OCI-M2 (cell line): ENCODE measurements around the gene PIGZ.
"Not testable (repeated sequence)": the region's sequence is repeated elsewhere in the genome, so short reads cannot be mapped to it uniquely, and the experiment has no call there.

Experiments used
- DNase-seq: peaks from one replicate; lab custom pipeline; 2025; ENCODE audit not compliant: unreplicated experiment; lab: John Stamatoyannopoulos, UW

Gene PIGZ

DNA sequence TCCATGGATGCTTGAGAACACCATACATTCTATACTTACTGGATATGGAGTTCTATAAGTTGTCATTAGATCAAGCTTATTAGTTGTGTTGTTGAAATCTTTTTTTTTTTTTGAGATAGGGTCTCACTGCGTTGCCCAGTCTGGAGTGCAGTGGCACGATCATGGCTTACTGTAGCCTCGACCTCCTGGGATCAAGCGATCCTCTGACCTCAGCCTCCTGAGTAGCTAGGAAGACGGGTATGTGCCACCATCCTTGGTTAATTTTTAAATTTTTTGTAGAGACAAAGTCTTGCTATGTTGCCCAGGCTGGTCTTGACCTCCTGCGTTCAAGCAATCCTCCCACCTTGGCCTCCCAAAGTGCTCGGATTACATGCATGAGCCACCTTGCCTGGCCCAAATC lies 13.8 kb downstream of the PIGZ start:
- DNase-seq, result no peak

DNA sequence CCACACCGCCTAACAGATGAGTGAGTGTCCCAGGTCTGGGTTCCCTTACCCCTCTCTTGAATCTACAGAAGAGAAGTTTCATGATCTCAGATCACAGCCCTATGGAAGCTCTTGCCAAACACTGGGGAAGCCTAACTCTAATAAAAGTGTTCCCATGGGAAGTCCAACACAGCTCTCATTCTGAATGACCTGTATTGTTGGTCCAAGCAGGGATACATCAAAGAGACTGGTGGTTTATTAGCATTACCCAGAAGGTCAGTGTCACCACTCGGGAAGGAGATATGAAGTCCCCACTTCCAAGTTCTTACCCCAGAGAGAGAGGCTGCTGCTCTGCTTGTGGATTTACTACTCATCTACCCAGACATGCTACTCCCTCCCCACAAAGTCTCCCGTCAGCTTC lies 17.3 kb downstream of the PIGZ start:
- DNase-seq, result no peak

DNA sequence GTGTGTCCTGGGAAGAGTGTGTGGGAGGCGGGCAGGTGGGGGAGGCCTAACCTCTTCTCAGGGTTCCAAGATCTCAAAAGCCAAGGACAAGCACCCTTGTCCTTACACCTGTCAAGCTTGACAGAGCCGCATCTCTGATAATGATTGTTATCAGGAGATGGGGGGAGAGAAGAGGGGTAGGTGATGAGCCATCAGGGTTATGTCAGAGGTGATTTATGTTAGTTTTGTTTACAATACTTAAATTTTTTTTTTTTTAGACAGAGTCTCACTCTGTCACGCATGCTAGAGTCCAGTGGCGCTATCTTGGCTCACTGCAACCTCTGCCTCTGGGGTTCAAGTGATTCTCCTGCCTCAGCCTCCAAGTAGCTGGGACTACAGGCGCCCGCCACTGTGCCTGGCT lies 18.9 kb downstream of the PIGZ start:
- DNase-seq, result no peak

DNA sequence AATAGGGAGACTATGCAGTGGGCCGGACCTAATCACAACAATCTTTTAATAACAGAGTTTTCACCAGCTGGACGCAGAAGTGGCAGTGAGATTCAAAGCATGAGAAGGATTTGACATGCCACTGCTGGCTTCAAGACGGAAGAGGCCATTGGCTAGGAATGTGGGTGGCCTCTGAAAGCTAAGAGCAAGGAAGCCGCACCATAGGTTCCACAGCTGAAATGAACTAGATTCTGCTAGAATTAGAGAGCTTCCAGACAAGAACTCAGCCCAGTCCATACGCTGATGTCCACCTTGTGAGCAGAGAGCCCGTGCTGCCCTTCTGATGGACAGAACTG lies 19.4 kb downstream of the PIGZ start:
- DNase-seq, result no peak

DNA sequence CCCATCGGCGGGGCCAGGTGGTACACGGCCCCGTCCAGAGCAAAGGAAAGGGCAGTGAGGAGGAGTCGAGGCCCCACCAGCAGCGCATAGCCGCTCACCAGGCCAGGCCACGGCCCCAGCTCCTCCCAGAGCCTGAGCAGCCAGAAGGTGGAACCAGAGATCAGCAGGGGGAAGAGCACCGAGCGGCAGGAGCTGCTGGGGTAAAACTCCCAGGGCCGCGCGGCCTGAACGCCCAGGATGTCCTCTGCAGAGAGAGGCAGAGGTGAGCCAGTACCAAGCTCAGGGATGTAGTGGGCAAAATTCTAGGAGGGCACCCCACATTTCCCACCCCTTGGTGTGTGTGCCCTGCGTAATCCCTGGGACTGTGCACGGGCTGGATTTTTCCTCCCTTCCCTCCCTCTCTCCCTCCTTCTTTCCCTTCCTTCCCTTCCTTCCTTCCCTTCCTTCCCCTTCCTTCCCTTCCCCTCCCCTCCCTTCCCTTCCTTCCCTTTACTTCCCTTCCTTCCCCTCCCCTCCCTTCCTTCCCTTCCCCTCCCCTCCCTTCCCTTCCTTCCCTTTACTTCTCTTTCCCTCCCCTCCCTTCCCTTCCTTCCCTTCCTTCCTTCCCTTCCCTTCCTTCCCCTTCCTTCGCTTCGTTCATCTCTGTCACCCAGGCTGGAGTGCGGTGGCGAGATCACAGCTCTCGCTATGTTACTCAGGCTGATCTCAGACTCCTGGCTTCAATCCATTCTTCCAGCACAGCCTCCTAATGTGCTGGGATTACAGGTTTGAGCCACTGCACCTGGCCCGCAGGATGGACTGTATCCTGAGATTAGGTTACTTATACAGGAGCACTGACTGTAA lies 20.0 kb downstream of the PIGZ start:
- DNase-seq, result no peak

DNA sequence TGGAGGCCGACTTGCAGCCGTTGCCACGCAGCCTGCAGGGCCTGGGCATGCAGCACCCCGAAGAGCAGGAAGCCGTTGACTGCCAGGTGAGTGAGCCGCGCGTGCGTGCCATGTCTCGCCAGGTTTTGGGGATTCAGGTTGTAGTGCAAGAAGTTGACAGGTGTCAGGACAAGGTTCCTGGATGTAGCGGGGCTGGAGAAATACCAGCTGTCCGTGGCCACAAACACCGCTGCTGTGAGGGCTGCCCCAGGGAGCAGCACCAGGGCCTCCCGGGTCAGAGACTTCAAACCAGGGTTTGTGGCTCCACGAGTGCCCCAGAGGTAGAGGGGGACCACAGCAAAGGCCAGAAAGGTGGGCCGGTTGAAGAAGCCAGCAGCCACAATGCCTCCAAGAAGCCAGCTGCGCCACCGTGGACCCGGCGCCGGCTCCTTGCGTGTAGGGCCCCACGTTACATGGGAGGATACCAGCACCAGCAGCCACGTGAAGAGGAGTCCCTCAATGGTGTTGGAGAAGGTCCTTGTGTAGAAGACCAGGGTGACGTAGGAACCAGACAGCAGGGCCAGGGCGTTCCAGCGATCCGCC lies 20.7 kb downstream of the PIGZ start:
- DNase-seq, result no peak

DNA sequence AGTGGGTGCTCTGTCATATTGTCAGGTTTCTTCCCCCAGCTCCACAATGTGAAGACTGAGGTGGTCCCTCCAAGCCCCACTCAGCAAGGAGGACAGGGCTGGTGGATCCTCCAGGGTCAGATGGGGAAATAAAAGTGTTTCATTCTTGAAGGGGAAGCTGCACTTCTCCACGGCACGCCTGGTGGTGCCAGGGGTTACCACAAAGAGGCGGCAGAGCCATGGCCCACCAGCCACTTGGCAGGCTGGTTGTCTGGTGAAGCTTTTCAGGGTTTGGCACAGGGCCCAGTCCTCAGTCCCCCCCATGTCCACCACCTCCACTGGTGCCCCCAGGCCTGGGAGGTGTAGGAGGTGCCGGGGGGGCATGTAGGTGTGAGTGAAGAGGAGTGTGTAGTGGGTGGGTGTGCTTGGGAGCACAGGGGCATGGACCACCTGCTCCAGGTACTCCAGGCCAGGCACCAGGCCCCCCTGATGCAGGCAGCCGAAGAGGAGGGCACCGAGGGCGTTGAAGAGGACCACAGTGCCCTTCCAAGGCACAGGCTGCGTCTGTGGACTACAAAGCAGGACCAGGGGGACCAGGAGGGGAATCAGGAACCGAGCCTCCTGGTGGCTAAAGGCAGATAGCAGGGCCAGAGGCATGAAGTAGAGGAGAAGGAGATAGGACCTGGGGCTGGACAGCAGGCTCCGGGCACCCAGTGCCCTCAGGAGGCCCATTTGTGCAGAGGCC lies 21.3 kb downstream of the PIGZ start:
- no peak for DNase-seq

DNA sequence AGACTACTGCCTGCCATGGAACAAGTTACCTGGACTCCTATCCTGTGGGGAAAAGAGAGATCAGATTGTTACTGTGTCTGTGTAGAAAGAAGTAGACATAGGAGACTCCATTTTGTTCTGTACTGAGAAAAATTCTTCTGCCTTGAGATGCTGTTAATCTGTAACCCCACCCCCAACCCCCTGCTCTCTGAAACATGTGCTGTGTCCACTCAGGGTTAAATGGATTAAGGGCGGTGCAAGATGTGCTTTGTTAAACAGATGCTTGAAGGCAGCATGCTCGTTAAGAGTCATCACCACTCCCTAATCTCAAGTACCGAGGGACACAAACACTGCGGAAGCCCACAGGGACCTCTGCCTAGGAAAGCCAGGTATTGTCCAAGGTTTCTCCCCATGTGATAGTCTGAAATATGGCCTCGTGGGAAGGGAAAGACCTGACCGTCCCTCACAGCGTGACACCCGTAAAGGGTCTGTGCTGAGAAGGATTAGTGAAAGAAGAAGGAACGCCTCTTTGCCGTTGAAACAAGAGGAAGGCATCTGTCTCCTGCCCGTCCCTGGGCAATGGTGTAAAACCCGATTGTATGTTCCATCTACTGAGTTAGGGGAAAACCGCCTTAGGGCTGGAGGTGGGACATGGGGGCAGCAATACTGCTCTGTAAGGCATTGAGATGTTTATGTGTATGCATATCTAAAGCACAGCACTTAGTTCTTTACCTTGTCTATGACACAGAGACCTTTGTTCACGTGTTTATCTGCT lies 24.4 kb downstream of the PIGZ start:
- DNase-seq, result not testable (repeated sequence)

DNA sequence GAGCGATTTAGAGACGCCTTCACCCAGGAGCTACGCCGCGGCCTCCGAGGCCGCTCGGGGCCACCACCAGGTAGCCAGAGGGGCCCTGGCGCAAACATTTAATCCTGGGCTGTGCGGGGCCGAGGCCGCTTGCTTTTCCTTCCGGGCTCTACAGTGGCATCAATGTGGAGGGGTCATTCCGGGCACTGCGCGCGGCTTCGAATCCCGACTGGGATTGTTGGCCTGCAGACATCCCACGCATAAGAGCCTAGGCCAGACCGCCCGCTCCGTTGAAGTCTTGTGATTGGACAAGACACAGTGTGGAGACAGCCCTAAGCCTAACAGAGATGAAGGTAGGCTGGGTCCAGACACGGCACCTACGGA lies 25.7 kb downstream of the PIGZ start:
- DNase-seq, result no peak

DNA sequence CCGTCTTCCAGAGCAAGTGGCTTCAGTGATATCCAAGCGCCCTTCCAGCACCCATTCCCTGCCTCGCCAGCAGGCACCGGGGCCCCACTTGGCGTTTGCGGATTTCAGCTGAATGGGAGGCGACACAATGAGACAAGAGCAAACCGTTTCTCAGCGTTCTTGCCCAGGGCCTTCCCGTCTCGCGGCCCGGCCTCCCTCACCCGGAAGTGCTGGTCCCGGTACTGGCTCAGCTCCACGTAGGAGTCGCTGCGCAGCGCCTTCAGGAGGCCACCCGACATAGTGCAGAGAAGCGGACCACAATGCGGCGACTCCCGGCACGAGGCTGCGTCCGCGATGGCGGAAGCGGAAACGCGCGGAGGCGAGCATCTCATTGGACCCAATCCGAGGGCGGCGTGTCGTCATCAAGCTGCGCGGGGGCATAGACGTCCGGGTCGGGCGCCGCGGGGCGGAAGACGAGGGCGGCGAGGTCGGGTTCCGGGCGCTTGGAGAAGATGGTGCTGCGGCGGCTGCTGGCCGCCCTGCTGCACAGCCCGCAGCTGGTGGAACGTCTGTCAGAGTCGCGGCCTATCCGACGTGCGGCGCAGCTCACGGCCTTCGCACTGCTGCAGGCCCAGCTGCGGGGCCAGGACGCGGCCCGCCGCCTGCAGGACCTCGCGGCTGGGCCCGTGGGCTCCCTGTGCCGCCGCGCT lies 26.3 kb downstream of the PIGZ start, which contains the start of gene NCBP2:
Gene NCBP2 (minus strand): TSS at position 303 of the 689 bp plus-strand sequence. CDS start 25 bp downstream, at position 278.
- peak; percentile 61 for DNase-seq

DNA sequence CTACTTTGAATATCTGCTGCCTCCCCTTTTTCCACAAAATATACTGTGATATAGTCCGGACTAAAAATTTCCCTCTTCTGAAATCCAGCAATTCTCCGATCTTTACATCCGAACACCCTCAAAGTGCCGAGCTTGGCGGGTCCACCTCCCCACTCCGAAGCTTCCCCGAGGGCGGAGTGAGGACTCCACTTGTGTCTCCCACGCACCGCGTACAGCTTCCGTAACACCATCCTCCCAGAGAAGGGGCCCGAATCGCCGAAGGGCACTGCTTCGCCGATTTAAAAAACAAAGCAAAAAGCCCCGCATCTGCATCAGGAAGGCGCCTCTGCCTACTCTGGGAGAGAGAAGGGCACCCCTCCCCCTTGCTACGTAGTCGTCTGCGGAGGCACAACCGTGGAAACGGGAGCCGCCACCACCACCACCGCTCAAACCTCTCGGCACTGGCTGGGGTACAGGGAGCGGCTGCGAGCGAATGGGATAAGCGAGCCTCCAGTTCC lies 26.9 kb downstream of the PIGZ start:
- DNase-seq, result no peak

DNA sequence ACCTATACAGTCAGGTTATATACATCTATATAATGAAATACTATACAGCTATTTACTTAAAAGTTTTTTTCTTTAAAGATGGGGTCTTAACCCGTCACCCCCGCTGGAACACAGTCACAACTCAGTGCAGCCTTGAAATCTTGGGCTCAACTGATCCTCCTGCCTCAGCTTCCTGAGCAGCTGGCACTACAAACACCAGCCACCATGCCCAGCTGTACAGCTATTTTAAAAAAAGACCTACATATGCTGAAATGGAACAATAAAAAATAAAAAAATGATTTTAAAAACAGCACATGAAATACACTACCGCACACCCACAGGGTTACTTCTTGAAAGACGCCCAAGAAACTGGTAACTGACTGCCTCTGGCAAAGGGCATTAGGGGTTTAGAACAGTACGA lies 30.1 kb downstream of the PIGZ start:
- no peak for DNase-seq

DNA sequence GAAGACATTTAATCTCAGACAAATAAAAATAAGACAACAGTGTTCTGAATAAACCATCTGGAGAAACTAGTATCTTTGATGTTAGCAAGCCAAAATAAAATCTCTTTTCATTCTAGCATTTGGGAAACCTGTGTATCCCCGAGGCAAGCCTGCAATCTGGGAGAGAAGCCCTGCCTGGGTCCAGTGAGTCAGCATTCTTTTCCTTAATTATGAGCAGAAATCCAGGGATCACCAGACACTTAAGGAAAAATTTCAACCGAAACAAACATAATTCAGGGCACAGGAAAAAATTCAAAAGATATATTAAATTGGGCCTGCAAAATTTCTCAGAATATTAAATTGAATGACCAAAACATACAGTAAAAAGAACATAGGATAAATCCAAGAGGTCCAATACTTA lies 30.5 kb downstream of the PIGZ start:
- no peak for DNase-seq

DNA sequence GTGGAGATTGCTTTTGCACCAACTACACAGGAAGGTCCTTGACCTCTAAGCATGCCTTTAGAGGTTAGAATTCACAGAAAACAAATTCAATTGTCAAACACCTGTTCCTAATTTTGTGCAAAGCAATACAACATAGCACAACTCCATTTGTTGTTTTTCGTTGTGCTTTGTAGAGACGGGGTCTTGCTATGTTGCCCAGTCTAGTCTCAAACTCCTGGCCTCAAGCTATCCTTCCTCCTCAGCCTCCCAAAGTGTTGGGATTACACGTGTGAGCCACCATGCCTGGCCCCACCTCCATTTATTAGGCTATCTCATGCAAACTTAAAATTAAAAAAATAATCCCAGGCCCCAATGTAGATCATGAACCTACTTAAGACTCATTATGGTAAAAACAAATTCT lies 32.3 kb downstream of the PIGZ start:
- DNase-seq, result no peak

DNA sequence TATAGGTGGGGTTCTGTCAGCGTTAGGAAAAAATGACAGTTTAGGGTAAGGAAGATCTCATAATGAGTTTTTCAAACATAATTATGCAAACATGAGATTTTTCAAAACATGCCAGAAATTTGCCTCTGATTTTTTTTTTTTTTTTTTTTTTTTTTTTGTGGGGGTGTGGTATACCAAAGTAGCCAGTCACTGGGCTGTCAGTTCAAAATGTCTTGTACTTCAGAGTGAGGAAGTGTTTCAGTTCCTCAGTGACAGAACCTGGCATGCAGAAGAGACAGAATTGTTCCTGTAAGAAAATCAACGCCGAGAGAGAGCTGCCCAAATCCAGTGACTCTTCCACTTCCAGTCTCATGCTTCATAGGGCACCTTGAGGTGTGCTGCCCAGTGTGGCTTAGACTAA lies 36.0 kb downstream of the PIGZ start:
- no peak for DNase-seq

DNA sequence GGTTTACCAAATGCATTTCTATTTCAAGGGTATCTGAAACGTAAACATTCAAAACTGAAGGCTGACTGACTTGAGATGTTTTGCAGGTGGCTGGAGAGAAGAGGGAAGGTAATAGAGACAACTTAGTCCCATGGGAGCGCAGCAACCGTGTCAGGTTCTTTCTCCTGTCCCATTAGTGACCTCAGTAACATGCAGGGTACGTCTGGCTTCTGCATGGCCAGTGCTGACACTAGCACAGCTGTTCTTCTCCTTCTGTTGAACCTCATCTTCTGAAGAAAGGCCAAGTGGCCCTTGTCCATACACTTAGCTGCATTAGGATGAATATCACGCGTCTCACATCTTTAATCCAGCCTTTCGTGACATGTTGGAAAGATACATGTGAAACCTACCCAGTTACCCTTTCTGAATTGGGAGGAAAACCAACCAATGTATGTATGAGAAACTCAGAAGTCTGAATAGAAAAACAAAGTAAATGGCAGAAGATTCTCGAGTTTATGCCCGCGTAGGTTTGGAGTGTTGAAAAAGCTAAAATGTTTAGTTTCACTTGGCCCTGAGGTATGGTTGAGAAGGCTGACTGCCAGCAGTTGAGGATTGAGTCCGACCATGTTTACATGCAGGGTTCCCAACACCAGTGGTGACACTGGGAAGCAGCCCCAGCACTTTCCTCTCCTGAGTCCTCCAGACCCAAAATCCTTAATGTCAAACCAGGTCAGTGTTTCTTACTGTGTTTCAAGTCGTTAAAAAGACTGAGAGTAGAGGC lies 36.6 kb downstream of the PIGZ start:
- no peak for DNase-seq

DNA sequence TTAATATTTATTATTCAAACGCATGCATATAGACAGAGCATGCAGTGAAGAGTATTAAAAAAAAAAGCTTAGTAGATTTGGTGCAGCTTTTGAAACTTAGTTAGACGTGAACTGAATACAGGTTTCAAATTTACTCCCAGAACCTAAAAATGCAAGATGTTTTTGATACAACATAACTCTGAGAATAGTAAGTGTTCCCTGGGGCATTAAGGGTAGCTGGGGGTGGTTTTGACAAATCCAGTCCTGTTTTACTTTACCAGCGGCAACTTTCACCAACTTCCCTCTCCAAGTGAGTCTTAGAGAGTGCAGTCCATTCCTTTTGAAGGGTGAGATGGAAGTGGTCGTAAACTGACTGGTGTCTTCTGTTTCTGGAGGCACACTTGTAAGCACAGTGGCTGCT lies 37.5 kb downstream of the PIGZ start:
- no peak for DNase-seq

DNA sequence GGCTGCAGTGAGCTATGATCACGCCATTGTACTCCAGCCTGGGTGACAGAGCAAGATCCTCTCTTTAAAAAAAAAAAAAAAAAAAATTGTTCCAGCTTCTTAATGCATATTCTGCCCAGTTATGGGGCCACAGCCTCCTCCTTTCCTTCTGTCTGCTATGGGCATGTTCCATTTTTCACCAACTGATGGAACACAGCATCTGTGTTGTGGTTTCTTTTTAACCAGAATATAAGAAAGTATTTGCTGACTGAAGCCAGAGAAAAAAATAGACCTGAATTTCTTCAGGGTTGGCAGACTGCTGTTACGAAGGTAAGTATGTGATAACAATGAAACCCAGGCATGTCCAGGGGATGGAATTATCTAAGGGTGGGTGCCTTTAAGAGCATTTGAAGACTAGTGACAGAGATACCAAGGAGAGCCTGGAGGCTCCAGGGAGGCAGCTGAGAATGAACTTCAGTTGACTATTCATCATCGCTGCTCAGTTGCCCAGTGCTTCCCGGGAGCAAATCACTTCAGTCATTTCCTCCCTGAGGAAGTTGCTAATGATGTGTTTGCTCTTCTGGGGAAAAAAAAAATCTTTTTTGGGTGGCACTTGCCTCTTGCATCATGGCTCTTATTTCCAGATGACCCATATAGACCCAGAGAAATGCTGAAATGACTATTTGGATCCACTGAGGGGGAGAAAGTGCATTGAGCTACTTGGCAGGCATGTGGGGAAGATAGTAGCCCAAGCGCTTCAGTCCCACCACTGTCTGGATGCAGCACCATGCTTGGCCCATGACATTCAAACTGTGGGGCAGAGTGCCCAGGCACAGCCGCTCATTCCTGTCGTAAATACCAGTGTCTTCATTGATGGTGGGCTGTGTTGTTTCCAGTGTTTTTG lies 40.8 kb downstream of the PIGZ start:
- DNase-seq, result no peak

DNA sequence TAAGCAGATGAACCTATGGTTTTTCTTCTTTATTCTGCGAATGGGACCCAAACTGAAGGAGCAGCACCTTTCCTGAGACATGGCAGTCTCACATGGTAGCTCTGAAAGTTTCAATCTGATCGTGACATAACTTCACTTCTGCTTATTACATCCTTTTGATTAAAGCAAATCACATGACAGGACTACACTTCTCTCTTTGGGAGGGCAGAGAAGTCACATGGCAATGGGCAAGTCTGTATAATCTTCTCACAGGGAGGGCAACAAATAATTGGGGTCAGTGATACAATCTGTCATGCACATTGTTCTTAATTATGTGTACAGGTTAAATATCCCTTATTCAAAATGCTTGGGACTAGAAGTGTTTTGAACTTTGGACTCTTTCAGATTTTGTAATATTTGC lies 47.9 kb downstream of the PIGZ start:
- DNase-seq, result no peak
